Measurements from ENCODE around the gene TRIM68.

Gene TRIM68

GRCh38 chr11:4643076-4643475 lies 35.0 kb upstream of the TRIM68 start:
- no peak for TF ChIP-seq CTCF (IDR thresholded peaks at IDR 0.05; ENCODE audit: insufficient read depth, low read depth, low read length, missing control alignments)
- no peak overlapping the region for H3K4me3 ChIP-seq (ENCODE audit: low read length)
- no peak for DNase-seq (ENCODE audit: low read depth)

GRCh38 chr11:4642043-4642442 lies 34.0 kb upstream of the TRIM68 start:
- H3K4me3 ChIP-seq (ENCODE audit: low read length): no peak overlapping the region
- DNase-seq (ENCODE audit: low read depth): no peak
- no peak for TF ChIP-seq CTCF (IDR thresholded peaks at IDR 0.05; ENCODE audit: insufficient read depth, low read depth, low read length, missing control alignments)

DNA sequence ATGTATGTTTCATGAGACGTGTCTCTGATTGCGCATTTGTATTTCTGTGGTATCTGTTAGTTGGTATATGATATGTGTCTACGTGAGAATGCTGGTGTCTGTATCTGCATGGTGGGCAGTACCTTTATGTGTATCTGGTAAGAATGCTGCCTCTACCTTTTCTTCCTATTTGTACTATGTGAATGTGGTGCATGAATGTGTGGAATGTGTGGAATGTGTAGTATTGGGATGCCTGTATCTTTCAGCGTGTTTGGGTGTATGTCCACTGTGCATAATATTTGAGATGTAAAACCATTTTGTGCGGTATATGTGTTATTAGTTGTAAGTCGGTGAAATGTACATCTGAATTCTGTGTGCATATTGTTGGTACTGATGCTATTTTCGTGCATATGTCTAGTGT lies 33.5 kb upstream of the TRIM68 start:
- no peak overlapping the region for H3K4me3 ChIP-seq (ENCODE audit: low read length)
- no peak for TF ChIP-seq CTCF (IDR thresholded peaks at IDR 0.05; ENCODE audit: insufficient read depth, low read depth, low read length, missing control alignments)
- no peak for DNase-seq (ENCODE audit: low read depth)

GRCh38 chr11:4639931-4640330 lies 31.9 kb upstream of the TRIM68 start:
- no peak overlapping the region for H3K4me3 ChIP-seq (ENCODE audit: low read length)
- no peak for DNase-seq (ENCODE audit: low read depth)
- TF ChIP-seq CTCF (IDR thresholded peaks at IDR 0.05; ENCODE audit: insufficient read depth, low read depth, low read length, missing control alignments): no peak

GRCh38 chr11:4637662-4638047 lies 29.6 kb upstream of the TRIM68 start:
- TF ChIP-seq CTCF (IDR thresholded peaks at IDR 0.05; ENCODE audit: insufficient read depth, low read depth, low read length, missing control alignments): no peak
- DNase-seq (ENCODE audit: low read depth): no peak
- no peak overlapping the region for H3K4me3 ChIP-seq (ENCODE audit: low read length)

- TF ChIP-seq CTCF (IDR thresholded peaks at IDR 0.05; ENCODE audit: insufficient read depth, low read depth, low read length, missing control alignments): peak; percentile 93
- DNase-seq (ENCODE audit: low read depth): peak; percentile 73
- no peak within 1 kb of the TSS for H3K4me3 ChIP-seq (ENCODE audit: low read length)
Observed at GRCh38 chr11:4636962-4637661, 29.1 kb upstream of the TRIM68 start, which contains the start of gene OR51D1. Gene OR51D1, plus strand, starts transcription at chr11:4637477. Its CDS starts 2,314 bp downstream, at chr11:4639791.

- no peak for DNase-seq (ENCODE audit: low read depth)
- no peak overlapping the region for H3K4me3 ChIP-seq (ENCODE audit: low read length)
- TF ChIP-seq CTCF (IDR thresholded peaks at IDR 0.05; ENCODE audit: insufficient read depth, low read depth, low read length, missing control alignments): no peak
Observed at GRCh38 chr11:4636136-4636535, 28.1 kb upstream of the TRIM68 start.

Measured in epithelial cell of esophagus (primary cell).